Suprapubic skin (tissue), 4 donors: ENCODE data around the gene FBN1. TPM values are rescaled to one million over a fixed set of nuclear protein-coding genes. Genes with fewer than 3 reads are reported as not detected.

Experiments used
- DNase-seq, 2 donors: peaks; one replicate each; pipeline ENCODE4 v3.0.0-alpha.2; 2019; ENCODE audit warnings: low spot score in 2 of 2
- H3K27ac ChIP-seq: fragments of 200-600 bp; sonication (generic); one replicate; pipeline ENCODE4 v1.5.1; 2019
- H3K27me3 ChIP-seq: fragments of 200-600 bp; sonication (generic); one replicate; pipeline ENCODE4 v1.5.1; 2019
- H3K36me3 ChIP-seq: fragments of 200-600 bp; sonication (generic); one replicate; pipeline ENCODE4 v1.5.1; 2019
- H3K4me1 ChIP-seq: fragments of 200-600 bp; sonication (generic); one replicate; pipeline ENCODE4 v1.5.1; 2019
- H3K4me3 ChIP-seq: fragments of 200-600 bp; sonication (generic); one replicate; pipeline ENCODE4 v1.5.1; 2019; ENCODE audit warnings: mild to moderate bottlenecking
- H3K9me3 ChIP-seq: fragments of 200-600 bp; sonication (generic); one replicate; pipeline ENCODE4 v1.5.1; 2019
- EP300 ChIP-seq: sonication (generic); formaldehyde crosslinking; IDR thresholded peaks from one replicate; pipeline ENCODE4 v1.6.1; 2017; ENCODE audit warnings: antibody characterized with exemption
- POLR2A ChIP-seq, 2 donors: fragments of 450-650 bp; IDR thresholded peaks; one replicate each; pipeline ENCODE4 v1.6.1; 2017; ENCODE audit warnings: antibody characterized with exemption in 2 of 2, mild to moderate bottlenecking in 2 of 2, moderate library complexity in 2 of 2
- POLR2AphosphoS5 ChIP-seq, 3 donors: sonication (generic); formaldehyde crosslinking; IDR thresholded peaks; one replicate each; pipeline ENCODE4 v1.6.1; 2017; ENCODE audit warnings: antibody characterized with exemption in 3 of 3
- WGBS: methylation state at CpG from one replicate; pipeline ENCODE4 v1.1.5; 2018; 5-methylcytosine and 5-hydroxymethylcytosine counted together
- total RNA-seq, 4 donors: library from RNA; depleted of rRNA; stranded (reverse); fragments of >200 nt; gene quantifications; one replicate each; pipeline ENCODE4 v1.1.0, GENCODE V29; 2016
- TF ChIP-seq, protein P1 (sequence below), 2 donors: fragments of 200-600 bp in 1 of 2; fragments of 450-650 bp in 1 of 2; sonication (generic) in 1 of 2; IDR thresholded peaks; one replicate each; pipeline ENCODE4 v1.5.1; 2016 to 2019; ENCODE audit warnings: antibody characterized with exemption in 2 of 2, mild to moderate bottlenecking in 1 of 2, moderate library complexity in 1 of 2

The FBN1 gene
- total RNA-seq, 4 donors from 2014 or later, result 12.6 to 24.6 (median 21.0) TPM

DNA sequence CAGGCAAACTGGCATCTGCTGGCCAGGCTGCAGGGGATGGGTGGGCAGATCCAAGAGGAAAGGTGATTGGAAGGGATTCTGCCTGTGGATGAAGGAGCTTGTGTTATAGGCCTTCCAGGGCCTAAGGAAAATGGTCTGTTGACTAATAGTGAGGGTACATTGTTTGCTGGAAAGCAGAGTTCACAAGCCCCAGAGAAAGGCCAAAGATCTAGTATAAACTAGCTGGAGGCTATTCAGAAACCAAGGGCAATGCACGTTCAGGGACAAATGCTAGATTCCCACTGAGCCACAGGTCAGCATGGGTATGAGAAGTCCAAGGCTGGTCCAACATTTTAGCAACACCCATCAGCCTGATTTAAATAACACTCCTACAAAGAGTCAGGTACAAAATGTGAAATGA lies 74.7 kb downstream of the FBN1 start:
- H3K36me3 ChIP-seq, result no peaks in the 10 kb centered on the region
- H3K27ac ChIP-seq, result no peak overlapping the region
- no peak overlapping the region for H3K4me3 ChIP-seq
- WGBS, result 13% methylated on average over 1 of the region's 1 CpG
- TF ChIP-seq, protein P1, sequence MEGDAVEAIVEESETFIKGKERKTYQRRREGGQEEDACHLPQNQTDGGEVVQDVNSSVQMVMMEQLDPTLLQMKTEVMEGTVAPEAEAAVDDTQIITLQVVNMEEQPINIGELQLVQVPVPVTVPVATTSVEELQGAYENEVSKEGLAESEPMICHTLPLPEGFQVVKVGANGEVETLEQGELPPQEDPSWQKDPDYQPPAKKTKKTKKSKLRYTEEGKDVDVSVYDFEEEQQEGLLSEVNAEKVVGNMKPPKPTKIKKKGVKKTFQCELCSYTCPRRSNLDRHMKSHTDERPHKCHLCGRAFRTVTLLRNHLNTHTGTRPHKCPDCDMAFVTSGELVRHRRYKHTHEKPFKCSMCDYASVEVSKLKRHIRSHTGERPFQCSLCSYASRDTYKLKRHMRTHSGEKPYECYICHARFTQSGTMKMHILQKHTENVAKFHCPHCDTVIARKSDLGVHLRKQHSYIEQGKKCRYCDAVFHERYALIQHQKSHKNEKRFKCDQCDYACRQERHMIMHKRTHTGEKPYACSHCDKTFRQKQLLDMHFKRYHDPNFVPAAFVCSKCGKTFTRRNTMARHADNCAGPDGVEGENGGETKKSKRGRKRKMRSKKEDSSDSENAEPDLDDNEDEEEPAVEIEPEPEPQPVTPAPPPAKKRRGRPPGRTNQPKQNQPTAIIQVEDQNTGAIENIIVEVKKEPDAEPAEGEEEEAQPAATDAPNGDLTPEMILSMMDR (IDR thresholded peaks at IDR 0.05), result no peak
- no peak for TF ChIP-seq EP300
- TF ChIP-seq POLR2A (IDR thresholded peaks at IDR 0.05), result no peak
- no peak for TF ChIP-seq POLR2AphosphoS5 (IDR thresholded peaks at IDR 0.05)
- H3K27me3 ChIP-seq, result no peaks in the 10 kb centered on the region
- peaks cover 13% of the 10 kb centered on the region for H3K4me1 ChIP-seq
- H3K9me3 ChIP-seq, result no peaks in the 10 kb centered on the region
- DNase-seq, result no peak

DNA sequence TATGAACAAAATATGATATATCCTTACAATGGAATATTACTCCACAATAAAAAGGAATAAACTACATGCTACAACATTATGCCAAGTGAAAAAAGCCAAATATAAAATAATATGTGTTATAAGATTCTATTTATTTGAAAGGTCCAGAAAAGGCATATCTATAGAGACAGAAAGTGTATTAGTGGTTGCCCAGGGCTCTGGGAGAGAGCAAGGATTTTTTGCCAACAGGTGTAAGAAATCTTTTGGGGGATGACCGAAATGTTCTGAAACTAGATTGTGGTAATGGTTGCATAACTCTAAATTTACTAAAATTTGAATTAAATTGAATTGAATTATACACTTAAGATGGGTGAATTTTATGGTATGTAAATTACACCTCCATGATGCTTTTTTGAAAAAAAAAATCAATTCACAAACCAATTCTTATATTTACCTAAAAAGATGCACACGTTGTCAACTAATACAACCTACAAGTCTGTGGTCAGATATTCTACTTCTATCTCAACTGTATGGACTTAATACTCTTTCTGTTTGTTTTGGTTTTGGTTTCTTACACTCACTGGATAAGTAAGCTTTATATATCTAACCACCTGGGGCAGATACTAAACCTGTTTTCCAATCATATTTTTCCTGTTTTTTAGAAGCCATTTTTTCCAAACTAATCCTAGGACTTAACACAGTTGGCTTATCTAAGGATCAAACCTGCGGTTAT lies 75.8 kb downstream of the FBN1 start:
- no peak overlapping the region for H3K4me3 ChIP-seq
- no peak overlapping the region for H3K27ac ChIP-seq
- DNase-seq, result no peak
- TF ChIP-seq, protein P1 (IDR thresholded peaks at IDR 0.05), result no peak
- 72% methylated on average over 3 of the region's 3 CpGs for whole genome bisulfite sequencing
- H3K27me3 ChIP-seq, result no peaks in the 10 kb centered on the region
- peaks cover 16% of the 10 kb centered on the region for H3K4me1 ChIP-seq
- no peaks in the 10 kb centered on the region for H3K36me3 ChIP-seq
- no peaks in the 10 kb centered on the region for H3K9me3 ChIP-seq

DNA sequence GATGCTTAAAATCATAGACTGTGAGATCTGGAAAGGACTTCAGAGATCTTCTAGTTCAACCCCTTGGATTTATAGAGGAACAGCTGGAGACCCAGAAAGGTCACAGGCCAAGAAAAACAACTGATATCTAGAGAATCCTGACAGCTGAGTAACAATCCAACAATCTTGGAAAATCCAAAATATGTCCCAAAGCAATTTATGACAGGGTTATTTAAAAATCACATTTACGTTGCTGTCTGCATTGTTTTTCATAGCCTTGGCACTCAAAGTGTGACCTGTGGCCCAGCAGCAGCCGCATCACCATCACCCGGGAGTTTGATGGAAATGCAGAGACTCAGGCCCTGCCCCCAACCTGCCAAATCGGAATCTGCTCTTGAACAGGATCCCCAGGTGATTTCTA lies 78.8 kb downstream of the FBN1 start:
- no peaks in the 10 kb centered on the region for H3K9me3 ChIP-seq
- H3K4me3 ChIP-seq, result no peak overlapping the region
- WGBS, result 66% methylated on average over 4 of the region's 4 CpGs
- no peak for TF ChIP-seq POLR2A (IDR thresholded peaks at IDR 0.05)
- TF ChIP-seq POLR2AphosphoS5 (IDR thresholded peaks at IDR 0.05), result no peak
- TF ChIP-seq EP300, result no peak
- TF ChIP-seq, protein P1 (IDR thresholded peaks at IDR 0.05), result no peak
- no peak overlapping the region for H3K27ac ChIP-seq
- no peaks in the 10 kb centered on the region for H3K36me3 ChIP-seq
- no peak for DNase-seq
- H3K27me3 ChIP-seq, result no peaks in the 10 kb centered on the region
- peaks cover 16% of the 10 kb centered on the region for H3K4me1 ChIP-seq

DNA sequence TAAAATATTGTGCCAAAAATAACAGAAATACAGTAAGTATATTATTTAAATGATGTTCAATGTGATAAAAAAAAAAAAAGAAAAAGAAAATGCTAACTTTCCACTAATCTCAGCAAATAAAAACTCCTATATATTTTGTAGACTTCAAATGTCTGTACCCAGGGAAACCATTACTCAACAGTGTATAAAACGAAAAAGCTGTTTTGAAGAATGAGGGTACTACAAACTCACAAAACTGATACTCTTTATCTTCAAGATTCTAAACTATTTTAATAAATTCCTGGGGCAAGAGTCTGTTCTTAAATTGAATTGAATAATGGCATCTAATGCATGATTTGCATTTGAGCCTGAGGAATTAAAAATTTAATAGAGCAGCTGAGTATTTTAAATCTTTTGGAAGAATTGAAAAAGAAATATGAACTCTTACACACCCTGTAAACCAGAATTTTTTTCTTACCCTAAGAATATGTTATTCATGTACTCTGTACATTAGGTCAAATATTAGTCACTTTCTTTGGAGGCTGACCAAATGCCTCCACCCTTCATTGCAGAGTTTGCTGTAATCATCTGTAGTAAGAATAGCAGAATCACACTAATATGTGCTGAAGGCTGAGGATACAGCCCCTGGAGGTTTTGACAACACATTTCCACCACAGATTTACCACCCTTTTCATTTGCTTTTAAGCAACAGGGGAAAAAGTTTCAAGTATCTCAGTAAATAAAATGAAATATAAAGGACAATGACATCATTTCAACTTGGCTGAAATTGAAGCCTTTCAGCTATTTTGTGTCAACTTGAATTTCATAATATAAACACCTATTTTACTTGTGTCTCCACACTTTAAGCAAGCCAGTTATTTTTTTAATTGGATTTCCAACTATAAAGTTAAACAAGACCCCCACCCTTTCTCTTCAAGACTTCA lies 79.7 kb downstream of the FBN1 start:
- no peak for DNase-seq
- H3K27ac ChIP-seq, result no peak overlapping the region
- no peaks in the 10 kb centered on the region for H3K27me3 ChIP-seq
- H3K36me3 ChIP-seq, result no peaks in the 10 kb centered on the region
- no peak overlapping the region for H3K4me3 ChIP-seq
- H3K4me1 ChIP-seq, result peaks cover 16% of the 10 kb centered on the region
- H3K9me3 ChIP-seq, result no peaks in the 10 kb centered on the region
- WGBS, result 39% methylated on average over 1 of the region's 1 CpG
- TF ChIP-seq, protein P1 (IDR thresholded peaks at IDR 0.05), result no peak
- TF ChIP-seq POLR2AphosphoS5 (IDR thresholded peaks at IDR 0.05), result no peak
- no peak for TF ChIP-seq POLR2A (IDR thresholded peaks at IDR 0.05)
- TF ChIP-seq EP300, result no peak

DNA sequence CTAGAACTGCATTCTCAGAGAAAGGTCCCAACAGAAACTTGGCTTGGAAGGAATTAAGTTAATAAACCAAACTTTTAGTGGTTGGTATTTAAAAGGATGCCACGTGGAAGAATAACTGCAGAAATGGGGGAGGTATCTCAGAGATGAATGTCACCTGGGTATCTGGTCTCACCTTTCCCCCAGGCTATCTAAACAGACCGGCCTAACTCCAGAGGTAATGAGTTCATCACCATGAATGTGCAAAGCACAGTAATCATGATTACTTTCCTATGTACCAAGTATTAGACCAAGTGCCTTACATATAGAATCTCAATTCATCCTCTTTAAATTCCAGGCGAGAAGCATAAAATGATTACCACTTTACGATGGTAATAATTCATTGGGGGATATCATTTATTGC lies 80.8 kb downstream of the FBN1 start:
- H3K9me3 ChIP-seq, result no peaks in the 10 kb centered on the region
- no peak overlapping the region for H3K27ac ChIP-seq
- no peaks in the 10 kb centered on the region for H3K27me3 ChIP-seq
- no peak overlapping the region for H3K4me3 ChIP-seq
- no peak for DNase-seq
- no peaks in the 10 kb centered on the region for H3K36me3 ChIP-seq
- TF ChIP-seq, protein P1 (IDR thresholded peaks at IDR 0.05), result no peak
- TF ChIP-seq EP300 (no peak), POLR2A (IDR thresholded peaks at IDR 0.05) (no peak), POLR2AphosphoS5 (IDR thresholded peaks at IDR 0.05) (no peak)
- H3K4me1 ChIP-seq, result peaks cover 16% of the 10 kb centered on the region
- WGBS, result 66% methylated on average over 4 of the region's 4 CpGs
